Nephron progenitor cell (in vitro differentiated cells): ENCODE data around the gene PCDH19.
"Not testable (repeated sequence)": the region's sequence is repeated elsewhere in the genome, so short reads cannot be mapped to it uniquely, and the experiment has no call there.

ENCODE experiments used
- DNase-seq: peaks from one replicate; pipeline ENCODE4 v3.0.0; 2021
- H3K27ac Mint-ChIP-seq: 2 replicates; pipeline ENCODE4 v1.8.0; 2021; ENCODE audit warnings: mild to moderate bottlenecking, moderate library complexity, mixed read lengths
- H3K27me3 Mint-ChIP-seq: 2 replicates; pipeline ENCODE4 v1.8.0; 2021; ENCODE audit warnings: mild to moderate bottlenecking, low read depth, mixed read lengths; ENCODE audit not compliant: poor library complexity
- H3K36me3 Mint-ChIP-seq: 2 replicates; pipeline ENCODE4 v1.8.0; 2021; ENCODE audit warnings: low read depth, mixed read lengths
- H3K4me1 Mint-ChIP-seq: 2 replicates; pipeline ENCODE4 v1.8.0; 2021; ENCODE audit warnings: mixed read lengths
- H3K4me3 Mint-ChIP-seq: 2 replicates; pipeline ENCODE4 v1.8.0; 2021; ENCODE audit warnings: mild to moderate bottlenecking, moderate library complexity, mixed read lengths
- H3K9me3 Mint-ChIP-seq: 2 replicates; pipeline ENCODE4 v1.8.0; 2021; ENCODE audit warnings: mild to moderate bottlenecking, moderate library complexity, mixed read lengths
- CTCF ChIP-seq: fragments of 200-600 bp; sonication (generic); IDR thresholded peaks from 2 replicates; pipeline ENCODE4 v1.5.0; 2021; ENCODE audit warnings: antibody characterized with exemption

PCDH19 gene, protein sequence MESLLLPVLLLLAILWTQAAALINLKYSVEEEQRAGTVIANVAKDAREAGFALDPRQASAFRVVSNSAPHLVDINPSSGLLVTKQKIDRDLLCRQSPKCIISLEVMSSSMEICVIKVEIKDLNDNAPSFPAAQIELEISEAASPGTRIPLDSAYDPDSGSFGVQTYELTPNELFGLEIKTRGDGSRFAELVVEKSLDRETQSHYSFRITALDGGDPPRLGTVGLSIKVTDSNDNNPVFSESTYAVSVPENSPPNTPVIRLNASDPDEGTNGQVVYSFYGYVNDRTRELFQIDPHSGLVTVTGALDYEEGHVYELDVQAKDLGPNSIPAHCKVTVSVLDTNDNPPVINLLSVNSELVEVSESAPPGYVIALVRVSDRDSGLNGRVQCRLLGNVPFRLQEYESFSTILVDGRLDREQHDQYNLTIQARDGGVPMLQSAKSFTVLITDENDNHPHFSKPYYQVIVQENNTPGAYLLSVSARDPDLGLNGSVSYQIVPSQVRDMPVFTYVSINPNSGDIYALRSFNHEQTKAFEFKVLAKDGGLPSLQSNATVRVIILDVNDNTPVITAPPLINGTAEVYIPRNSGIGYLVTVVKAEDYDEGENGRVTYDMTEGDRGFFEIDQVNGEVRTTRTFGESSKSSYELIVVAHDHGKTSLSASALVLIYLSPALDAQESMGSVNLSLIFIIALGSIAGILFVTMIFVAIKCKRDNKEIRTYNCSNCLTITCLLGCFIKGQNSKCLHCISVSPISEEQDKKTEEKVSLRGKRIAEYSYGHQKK (N-terminal part only)

DNA sequence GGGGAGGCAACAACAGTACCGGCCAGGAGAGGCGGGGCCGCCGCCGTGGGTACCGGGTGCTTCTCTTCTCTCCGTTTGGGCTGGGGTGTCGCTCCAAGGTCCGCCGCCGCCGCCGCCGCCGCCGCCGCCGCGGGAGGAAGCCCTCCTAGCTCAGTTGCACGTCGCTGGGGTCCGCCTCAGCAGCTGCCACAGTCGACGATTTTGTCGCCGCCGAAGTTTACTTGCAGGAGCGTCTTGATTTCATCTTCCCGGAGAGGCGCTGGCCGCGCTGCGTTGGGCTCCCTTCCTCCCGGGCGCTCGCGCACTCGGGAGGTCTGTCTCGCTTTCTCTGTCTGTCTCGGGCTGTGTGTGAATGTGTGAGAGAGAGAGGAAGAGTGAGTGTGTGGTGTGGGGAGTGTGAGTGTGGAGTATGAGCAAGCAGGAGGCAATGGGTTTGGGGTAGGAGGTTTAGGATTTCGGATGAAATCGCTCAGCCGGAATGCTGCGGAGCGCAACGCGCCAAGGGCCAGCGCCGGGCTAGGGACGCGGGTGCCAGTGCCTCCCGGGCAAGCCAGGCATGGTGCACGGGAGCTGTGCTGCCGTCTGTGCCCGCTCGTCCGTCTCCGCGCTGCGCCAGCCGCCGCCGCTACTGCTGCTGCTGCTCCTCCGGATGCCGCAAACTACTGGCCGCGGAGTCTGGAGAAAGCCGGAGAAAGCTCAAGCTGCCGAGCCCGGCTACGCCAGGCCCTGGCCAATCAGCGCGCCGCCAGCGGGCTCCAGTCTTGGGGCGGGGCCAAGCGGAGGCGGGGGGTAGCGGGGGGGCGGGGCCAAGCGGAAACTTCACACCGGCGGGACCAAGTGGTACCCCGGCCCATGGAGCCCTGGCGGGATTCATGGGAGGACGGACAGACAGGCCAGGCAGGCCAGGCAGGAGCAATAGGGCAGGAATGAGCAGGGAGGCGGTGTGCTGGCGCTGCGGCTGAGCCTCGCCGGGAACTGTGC lies at the start of gene PCDH19:
TSS of gene PCDH19 (minus strand) at position 664 of the 981 bp plus-strand sequence. CDS start 1,676 bp downstream, outside the sequence.
- Mint-ChIP-seq H3K27me3 (peaks cover 25% of the 10 kb centered on the region), H3K27ac (peak within 1 kb of the TSS; percentile 68), H3K4me1 (peaks cover 69% of the 10 kb centered on the region), H3K36me3 (peaks cover 25% of the 10 kb centered on the region), H3K9me3 (peaks cover 24% of the 10 kb centered on the region), H3K4me3 (peak within 1 kb of the TSS; percentile 97)
- TF ChIP-seq CTCF = no peak
- peak; percentile 89 for DNase-seq

DNA sequence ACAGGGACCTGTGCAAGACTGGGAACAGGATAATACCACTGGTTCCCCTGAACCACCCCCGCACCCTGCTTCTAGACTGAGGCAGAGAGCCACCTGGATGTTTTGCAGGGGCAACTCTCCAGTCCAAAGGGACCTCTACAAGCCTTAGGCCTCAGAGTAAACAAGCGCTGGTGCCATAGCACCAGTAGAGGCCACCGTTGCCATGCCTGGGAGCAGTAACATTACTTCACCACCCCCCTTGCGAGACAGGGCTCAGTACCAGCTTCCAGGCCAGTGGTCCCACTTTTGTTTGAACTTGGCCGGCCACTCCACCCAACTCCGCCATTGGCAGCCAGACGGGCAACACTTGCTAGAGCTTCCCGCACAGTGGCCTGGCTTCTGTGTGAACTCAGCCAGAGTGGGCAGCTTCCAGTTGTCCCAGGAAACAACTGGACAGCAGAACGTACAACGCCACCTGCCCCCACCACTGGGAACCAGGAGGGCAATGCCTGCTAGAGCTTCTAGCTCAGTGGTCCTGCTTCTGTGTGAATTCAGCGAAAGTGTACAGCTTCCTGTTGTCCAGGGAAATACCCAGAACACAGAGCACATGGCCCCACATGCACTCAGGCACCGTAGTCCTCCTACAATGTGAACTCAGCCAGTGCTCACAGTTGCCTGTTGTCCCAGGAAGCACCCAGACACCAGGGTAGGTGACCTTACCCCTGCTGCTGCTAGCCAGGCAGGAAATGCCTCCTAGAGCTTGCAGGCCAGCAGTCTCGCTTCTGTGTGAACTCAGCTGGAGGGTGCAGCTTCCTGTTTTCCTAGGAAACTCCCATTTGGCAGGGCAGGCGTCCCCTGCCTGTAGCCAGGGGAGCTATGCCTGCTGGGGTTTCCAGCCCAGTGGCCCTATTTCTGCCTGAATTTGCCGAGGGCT lies 39.9 kb upstream of the PCDH19 start:
- no peak for DNase-seq
- Mint-ChIP-seq H3K4me3 (no peak overlapping the region), H3K4me1 (no peaks in the 10 kb centered on the region), H3K27ac (no peak overlapping the region), H3K9me3 (peaks cover 41% of the 10 kb centered on the region), H3K36me3 (peaks cover 11% of the 10 kb centered on the region), H3K27me3 (peaks cover 11% of the 10 kb centered on the region)
- TF ChIP-seq CTCF = no peak

DNA sequence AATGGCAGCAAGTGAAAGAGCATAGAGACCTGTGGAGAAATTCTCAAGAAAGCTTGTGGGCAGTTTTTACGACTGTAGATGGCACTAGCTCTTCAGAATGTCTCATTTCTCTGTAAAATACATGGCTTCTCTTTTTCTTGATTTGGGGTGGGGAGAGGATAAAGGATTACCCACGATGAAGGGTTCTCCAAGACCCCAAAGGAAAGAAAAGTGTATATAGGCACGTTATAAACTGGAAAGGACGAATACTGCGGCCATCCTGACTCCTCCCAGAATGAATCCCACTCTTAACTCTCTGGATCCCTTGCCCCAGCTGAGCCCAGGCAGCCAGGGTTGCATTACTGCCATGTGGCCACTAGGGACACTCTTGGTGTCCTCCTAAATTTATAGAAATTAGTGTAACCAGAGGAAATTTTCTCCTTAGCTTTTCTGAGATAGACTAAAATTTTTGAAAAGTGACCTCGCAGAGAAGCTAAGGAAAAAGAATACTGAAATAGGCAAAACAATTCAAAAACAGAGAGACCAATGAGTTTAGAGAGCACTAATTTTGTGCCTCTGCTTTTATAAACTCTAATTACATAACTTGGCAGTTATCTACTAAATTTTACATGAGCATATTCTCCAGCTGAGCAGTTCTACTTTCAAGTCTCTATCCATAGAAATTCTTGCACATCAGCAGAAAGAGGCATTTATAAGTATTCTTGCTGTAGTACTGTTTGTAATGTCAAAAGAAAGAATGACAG lies 37.8 kb upstream of the PCDH19 start:
- H3K9me3 Mint-ChIP-seq = peaks cover 26% of the 10 kb centered on the region
- H3K4me1 Mint-ChIP-seq = no peaks in the 10 kb centered on the region
- peak; percentile 73 for DNase-seq
- TF ChIP-seq CTCF = peak; percentile 98
- H3K27me3 Mint-ChIP-seq = peaks cover 10% of the 10 kb centered on the region
- peaks cover 5% of the 10 kb centered on the region for H3K36me3 Mint-ChIP-seq
- peak overlapping the region; percentile 80 for H3K4me3 Mint-ChIP-seq
- H3K27ac Mint-ChIP-seq = no peak overlapping the region

- no peaks in the 10 kb centered on the region for H3K36me3 Mint-ChIP-seq
- peaks cover 7% of the 10 kb centered on the region for H3K9me3 Mint-ChIP-seq
- no peaks in the 10 kb centered on the region for H3K4me1 Mint-ChIP-seq
- peaks cover 12% of the 10 kb centered on the region for H3K27me3 Mint-ChIP-seq
- no peak for DNase-seq
- H3K4me3 Mint-ChIP-seq = no peak overlapping the region
- no peak for TF ChIP-seq CTCF
- H3K27ac Mint-ChIP-seq = no peak overlapping the region
These were observed 35.5 kb upstream of the PCDH19 start for GRCh38 chrX:100445593-100445992.

GRCh38 chrX:100441321-100441720 lies 31.2 kb upstream of the PCDH19 start:
- H3K27ac Mint-ChIP-seq, H3K9me3 Mint-ChIP-seq, H3K4me3 Mint-ChIP-seq, H3K27me3 Mint-ChIP-seq, H3K4me1 Mint-ChIP-seq, H3K36me3 Mint-ChIP-seq, DNase-seq: not testable (repeated sequence)
